ENCODE data around the gene AP3B2. TPM values are rescaled to one million over a fixed set of nuclear protein-coding genes. Genes with fewer than 3 reads are reported as not detected.

Gene AP3B2
- total RNA-seq, 1 donor from 2014 or later = 0.51 TPM

GRCh38 chr15:82662641-82663040 is 47.0 kb downstream of the AP3B2 start:
- Mint-ChIP-seq H3K27ac (ENCODE audit: unreplicated experiment) (no peak overlapping the region), H3K4me1 (ENCODE audit: unreplicated experiment) (no peaks in the 10 kb centered on the region), H3K27me3 (ENCODE audit: unreplicated experiment) (no peaks in the 10 kb centered on the region), H3K9me3 (ENCODE audit: unreplicated experiment) (no peaks in the 10 kb centered on the region), H3K4me3 (ENCODE audit: unreplicated experiment) (no peak overlapping the region), H3K36me3 (ENCODE audit: unreplicated experiment) (no peaks in the 10 kb centered on the region)
- no peak for DNase-seq (ENCODE audit: extremely low spot score, unreplicated experiment)
- TF ChIP-seq, protein P1, sequence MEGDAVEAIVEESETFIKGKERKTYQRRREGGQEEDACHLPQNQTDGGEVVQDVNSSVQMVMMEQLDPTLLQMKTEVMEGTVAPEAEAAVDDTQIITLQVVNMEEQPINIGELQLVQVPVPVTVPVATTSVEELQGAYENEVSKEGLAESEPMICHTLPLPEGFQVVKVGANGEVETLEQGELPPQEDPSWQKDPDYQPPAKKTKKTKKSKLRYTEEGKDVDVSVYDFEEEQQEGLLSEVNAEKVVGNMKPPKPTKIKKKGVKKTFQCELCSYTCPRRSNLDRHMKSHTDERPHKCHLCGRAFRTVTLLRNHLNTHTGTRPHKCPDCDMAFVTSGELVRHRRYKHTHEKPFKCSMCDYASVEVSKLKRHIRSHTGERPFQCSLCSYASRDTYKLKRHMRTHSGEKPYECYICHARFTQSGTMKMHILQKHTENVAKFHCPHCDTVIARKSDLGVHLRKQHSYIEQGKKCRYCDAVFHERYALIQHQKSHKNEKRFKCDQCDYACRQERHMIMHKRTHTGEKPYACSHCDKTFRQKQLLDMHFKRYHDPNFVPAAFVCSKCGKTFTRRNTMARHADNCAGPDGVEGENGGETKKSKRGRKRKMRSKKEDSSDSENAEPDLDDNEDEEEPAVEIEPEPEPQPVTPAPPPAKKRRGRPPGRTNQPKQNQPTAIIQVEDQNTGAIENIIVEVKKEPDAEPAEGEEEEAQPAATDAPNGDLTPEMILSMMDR (IDR thresholded peaks at IDR 0.05) = no peak

DNA sequence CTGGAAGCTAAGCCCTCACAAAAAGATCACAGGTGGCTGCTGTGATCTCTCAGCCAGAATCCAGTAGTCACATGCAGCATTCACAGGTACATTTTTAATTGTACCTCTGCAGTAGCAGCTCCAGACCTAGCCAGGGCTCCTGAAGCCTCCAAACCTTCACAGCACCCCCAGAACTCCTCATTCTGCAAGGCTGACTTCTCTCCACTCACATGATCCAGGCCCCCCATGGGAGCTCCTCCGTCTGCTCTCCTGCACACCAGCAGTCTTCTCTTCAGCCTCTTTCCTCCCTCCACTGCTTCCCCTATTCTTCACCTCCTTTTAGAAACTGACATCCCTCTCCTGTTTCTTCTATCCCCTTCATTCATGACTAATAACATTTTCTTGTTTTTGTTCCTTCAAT is 49.3 kb downstream of the AP3B2 start:
- no peak overlapping the region for H3K27ac Mint-ChIP-seq (ENCODE audit: unreplicated experiment)
- H3K27me3 Mint-ChIP-seq (ENCODE audit: unreplicated experiment) = no peaks in the 10 kb centered on the region
- no peak overlapping the region for H3K4me3 Mint-ChIP-seq (ENCODE audit: unreplicated experiment)
- no peaks in the 10 kb centered on the region for H3K4me1 Mint-ChIP-seq (ENCODE audit: unreplicated experiment)
- no peaks in the 10 kb centered on the region for H3K9me3 Mint-ChIP-seq (ENCODE audit: unreplicated experiment)
- H3K36me3 Mint-ChIP-seq (ENCODE audit: unreplicated experiment) = no peaks in the 10 kb centered on the region
- DNase-seq (ENCODE audit: extremely low spot score, unreplicated experiment) = no peak
- TF ChIP-seq, protein P1 (IDR thresholded peaks at IDR 0.05) = no peak

DNA sequence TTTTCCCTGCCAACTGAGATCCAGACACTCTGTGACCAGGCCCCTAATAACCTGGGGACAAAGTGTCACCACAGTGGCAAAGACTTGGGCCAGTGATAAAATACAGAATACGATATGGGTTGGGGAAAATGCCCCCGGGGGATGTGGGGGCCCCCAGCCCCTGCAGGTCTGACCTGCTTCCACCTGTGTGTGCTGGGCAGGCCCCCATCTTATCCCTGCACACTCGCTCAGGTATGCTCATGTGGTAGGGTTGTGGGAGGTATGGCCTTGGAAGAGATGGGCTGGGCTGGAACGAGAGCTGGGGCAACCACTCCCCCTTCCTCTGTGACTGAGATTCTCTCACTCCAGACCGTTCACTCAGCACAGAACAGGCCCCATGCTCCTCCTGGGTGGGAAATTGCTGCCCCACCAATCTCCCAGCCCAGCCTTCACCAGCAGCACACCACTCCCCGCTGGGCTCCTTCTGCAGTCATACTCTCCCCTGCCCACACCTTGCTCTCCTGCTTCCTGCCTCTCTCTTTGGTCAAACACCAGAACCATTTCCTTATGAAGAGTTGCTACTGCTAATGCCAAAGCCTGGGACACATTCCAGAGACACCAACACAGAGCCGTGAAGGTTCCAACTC is 52.9 kb downstream of the AP3B2 start:
- Mint-ChIP-seq H3K4me3 (ENCODE audit: unreplicated experiment) (no peak overlapping the region), H3K9me3 (ENCODE audit: unreplicated experiment) (no peaks in the 10 kb centered on the region), H3K27me3 (ENCODE audit: unreplicated experiment) (peaks cover 14% of the 10 kb centered on the region), H3K27ac (ENCODE audit: unreplicated experiment) (no peak overlapping the region), H3K4me1 (ENCODE audit: unreplicated experiment) (no peaks in the 10 kb centered on the region), H3K36me3 (ENCODE audit: unreplicated experiment) (no peaks in the 10 kb centered on the region)
- no peak for DNase-seq (ENCODE audit: extremely low spot score, unreplicated experiment)
- TF ChIP-seq, protein P1 (IDR thresholded peaks at IDR 0.05) = no peak

GRCh38 chr15:82655606-82656005 is 54.1 kb downstream of the AP3B2 start:
- TF ChIP-seq, protein P1 (IDR thresholded peaks at IDR 0.05) = no peak
- Mint-ChIP-seq H3K27me3 (ENCODE audit: unreplicated experiment) (peaks cover 16% of the 10 kb centered on the region), H3K9me3 (ENCODE audit: unreplicated experiment) (no peaks in the 10 kb centered on the region), H3K27ac (ENCODE audit: unreplicated experiment) (no peak overlapping the region), H3K4me1 (ENCODE audit: unreplicated experiment) (no peaks in the 10 kb centered on the region), H3K4me3 (ENCODE audit: unreplicated experiment) (no peak overlapping the region), H3K36me3 (ENCODE audit: unreplicated experiment) (no peaks in the 10 kb centered on the region)
- DNase-seq (ENCODE audit: extremely low spot score, unreplicated experiment) = no peak

- no peak overlapping the region for H3K4me3 Mint-ChIP-seq (ENCODE audit: unreplicated experiment)
- TF ChIP-seq, protein P1 (IDR thresholded peaks at IDR 0.05) = no peak
- no peaks in the 10 kb centered on the region for H3K9me3 Mint-ChIP-seq (ENCODE audit: unreplicated experiment)
- peaks cover 35% of the 10 kb centered on the region for H3K27me3 Mint-ChIP-seq (ENCODE audit: unreplicated experiment)
- H3K4me1 Mint-ChIP-seq (ENCODE audit: unreplicated experiment) = no peaks in the 10 kb centered on the region
- H3K36me3 Mint-ChIP-seq (ENCODE audit: unreplicated experiment) = no peaks in the 10 kb centered on the region
- DNase-seq (ENCODE audit: extremely low spot score, unreplicated experiment) = no peak
- no peak overlapping the region for H3K27ac Mint-ChIP-seq (ENCODE audit: unreplicated experiment)
Measured at GRCh38 chr15:82653483-82654168, 56.0 kb downstream of the AP3B2 start.

All from osteocyte (in vitro differentiated cells).